Loucy (cell line): ENCODE measurements around the gene NPIPB6.
"Not testable (repeated sequence)": the region's sequence is repeated elsewhere in the genome, so short reads cannot be mapped to it uniquely, and the experiment has no call there.

Source experiments
- H2AFZ ChIP-seq: fragments of 200-600 bp; sonication (generic); 2 replicates; pipeline ENCODE4 v1.6.0; 2016; ENCODE audit warnings: antibody characterized with exemption, mild to moderate bottlenecking, low read length, moderate library complexity
- H3F3A ChIP-seq: fragments of 200-600 bp; 2 replicates; pipeline ENCODE4 v1.6.0; 2016; ENCODE audit warnings: antibody characterized with exemption, low read depth, mild to moderate bottlenecking
- H3K27me3 ChIP-seq: fragments of 200-600 bp; sonication (generic); 2 replicates; pipeline ENCODE4 v1.6.1; 2014; ENCODE audit warnings: low read length, mild to moderate bottlenecking; ENCODE audit not compliant: insufficient read depth, poor library complexity, severe bottlenecking
- H3K36me3 ChIP-seq: fragments of 200-600 bp; sonication (generic); 2 replicates; pipeline ENCODE4 v1.6.1; 2016; ENCODE audit warnings: low read length; ENCODE audit not compliant: insufficient read depth
- H3K4me1 ChIP-seq: fragments of 200-600 bp; sonication (generic); 2 replicates; pipeline ENCODE4 v1.5.1; 2014; ENCODE audit warnings: low read length, mild to moderate bottlenecking; ENCODE audit not compliant: insufficient read depth, poor library complexity, severe bottlenecking
- H3K4me2 ChIP-seq: fragments of 200-600 bp; sonication (generic); 2 replicates; pipeline ENCODE4 v1.6.0; 2014; ENCODE audit warnings: antibody characterized with exemption, low read length, low read depth, mild to moderate bottlenecking; ENCODE audit not compliant: poor library complexity, severe bottlenecking
- H3K4me3 ChIP-seq: fragments of 200-600 bp; sonication (generic); 2 replicates; pipeline ENCODE4 v1.5.1; 2014; ENCODE audit warnings: low read length, mild to moderate bottlenecking, mixed read lengths; ENCODE audit not compliant: poor library complexity, severe bottlenecking
- H3K79me2 ChIP-seq: fragments of 200-600 bp; sonication (generic); 2 replicates; pipeline ENCODE4 v1.6.1; 2014; ENCODE audit warnings: low read length; ENCODE audit not compliant: insufficient read depth
- H3K9ac ChIP-seq: fragments of 200-600 bp; sonication (generic); 2 replicates; pipeline ENCODE4 v1.6.0; 2014; ENCODE audit warnings: mild to moderate bottlenecking, low read depth, low read length, moderate library complexity; ENCODE audit not compliant: poor library complexity, severe bottlenecking
- H3K9me2 ChIP-seq: fragments of 200-600 bp; sonication (generic); replicated peaks from 2 replicates; pipeline ENCODE4 v1.6.1; 2016; ENCODE audit warnings: low read depth, low read length, mixed read lengths
- H3K9me3 ChIP-seq: fragments of 200-600 bp; sonication (generic); 2 replicates; pipeline ENCODE4 v1.6.1; 2014; ENCODE audit warnings: mild to moderate bottlenecking, antibody characterized with exemption, low read length, low read depth; ENCODE audit not compliant: insufficient read depth
- H4K20me1 ChIP-seq: fragments of 200-600 bp; sonication (generic); 2 replicates; pipeline ENCODE4 v1.6.0; 2014; ENCODE audit warnings: antibody characterized with exemption, low read length, mild to moderate bottlenecking; ENCODE audit not compliant: insufficient read depth, poor library complexity, severe bottlenecking

The NPIPB6 gene

GRCh38 chr16:28374281-28374680, 11.0 kb upstream of the NPIPB6 start:
- not testable (repeated sequence) for H3F3A ChIP-seq, H3K27me3 ChIP-seq, H3K4me3 ChIP-seq, H4K20me1 ChIP-seq, H3K9me3 ChIP-seq, H3K9me2 ChIP-seq, H3K4me1 ChIP-seq, H3K36me3 ChIP-seq, H3K4me2 ChIP-seq, H3K9ac ChIP-seq, H3K79me2 ChIP-seq, H2AFZ ChIP-seq

- H3K9ac ChIP-seq, H3K36me3 ChIP-seq, H3K79me2 ChIP-seq, H3K9me2 ChIP-seq, H3K4me1 ChIP-seq, H3K4me3 ChIP-seq, H3K4me2 ChIP-seq, H4K20me1 ChIP-seq, H2AFZ ChIP-seq, H3K27me3 ChIP-seq, H3F3A ChIP-seq, H3K9me3 ChIP-seq: not testable (repeated sequence)
Observed at GRCh38 chr16:28367926-28368325, 4.6 kb upstream of the NPIPB6 start.

- H4K20me1 ChIP-seq, H3K9ac ChIP-seq, H3K79me2 ChIP-seq, H3K4me1 ChIP-seq, H3K9me2 ChIP-seq, H3K36me3 ChIP-seq, H3F3A ChIP-seq, H3K4me3 ChIP-seq, H3K9me3 ChIP-seq, H3K27me3 ChIP-seq, H3K4me2 ChIP-seq, H2AFZ ChIP-seq: not testable (repeated sequence)
Observed at GRCh38 chr16:28364268-28365173, 1.2 kb upstream of the NPIPB6 start.

- not testable (repeated sequence) for H3K79me2 ChIP-seq, H3K4me3 ChIP-seq, H3K9ac ChIP-seq, H3K4me2 ChIP-seq, H4K20me1 ChIP-seq, H2AFZ ChIP-seq, H3K4me1 ChIP-seq, H3F3A ChIP-seq, H3K9me2 ChIP-seq, H3K27me3 ChIP-seq, H3K9me3 ChIP-seq, H3K36me3 ChIP-seq
Observed at GRCh38 chr16:28362600-28362999, 708 bp downstream of the NPIPB6 start.

- not testable (repeated sequence) for H3K4me2 ChIP-seq, H3K9me3 ChIP-seq, H3K27me3 ChIP-seq, H3K4me1 ChIP-seq, H4K20me1 ChIP-seq, H3K36me3 ChIP-seq, H3K4me3 ChIP-seq, H2AFZ ChIP-seq, H3K9me2 ChIP-seq, H3F3A ChIP-seq, H3K79me2 ChIP-seq, H3K9ac ChIP-seq
Observed at GRCh38 chr16:28338230-28338629, 25.1 kb downstream of the NPIPB6 start.

- not testable (repeated sequence) for H3K36me3 ChIP-seq, H3K79me2 ChIP-seq, H3K9ac ChIP-seq, H3K9me3 ChIP-seq, H3K4me3 ChIP-seq, H4K20me1 ChIP-seq, H2AFZ ChIP-seq, H3K4me1 ChIP-seq, H3K27me3 ChIP-seq, H3K9me2 ChIP-seq, H3F3A ChIP-seq, H3K4me2 ChIP-seq
Observed at GRCh38 chr16:28336940-28337710, 26.2 kb downstream of the NPIPB6 start.

- H3K4me3 ChIP-seq = not testable (repeated sequence)
Observed at GRCh38 chr16:28335678-28336077, 27.6 kb downstream of the NPIPB6 start.

More at GRCh38 chr16:28335678-28336077, 27.6 kb downstream of the NPIPB6 start:
- not testable (repeated sequence) for H4K20me1 ChIP-seq, H3K9ac ChIP-seq, H3K4me1 ChIP-seq, H3K9me3 ChIP-seq, H3K9me2 ChIP-seq, H3K79me2 ChIP-seq, H2AFZ ChIP-seq, H3K4me2 ChIP-seq, H3F3A ChIP-seq, H3K27me3 ChIP-seq, H3K36me3 ChIP-seq
